ENCODE measurements around the gene UBALD1. TPM values are rescaled to one million over a fixed set of nuclear protein-coding genes. Genes with fewer than 3 reads are reported as not detected.

UBALD1 gene
- total and polyA plus RNA-seq, 9 of the 15 experiments (the other 6 are each of a cell fraction or from before 2014, with no cell fraction given), result 1.3 to 38.0 (median 6.2) TPM; not detected in 2

DNA sequence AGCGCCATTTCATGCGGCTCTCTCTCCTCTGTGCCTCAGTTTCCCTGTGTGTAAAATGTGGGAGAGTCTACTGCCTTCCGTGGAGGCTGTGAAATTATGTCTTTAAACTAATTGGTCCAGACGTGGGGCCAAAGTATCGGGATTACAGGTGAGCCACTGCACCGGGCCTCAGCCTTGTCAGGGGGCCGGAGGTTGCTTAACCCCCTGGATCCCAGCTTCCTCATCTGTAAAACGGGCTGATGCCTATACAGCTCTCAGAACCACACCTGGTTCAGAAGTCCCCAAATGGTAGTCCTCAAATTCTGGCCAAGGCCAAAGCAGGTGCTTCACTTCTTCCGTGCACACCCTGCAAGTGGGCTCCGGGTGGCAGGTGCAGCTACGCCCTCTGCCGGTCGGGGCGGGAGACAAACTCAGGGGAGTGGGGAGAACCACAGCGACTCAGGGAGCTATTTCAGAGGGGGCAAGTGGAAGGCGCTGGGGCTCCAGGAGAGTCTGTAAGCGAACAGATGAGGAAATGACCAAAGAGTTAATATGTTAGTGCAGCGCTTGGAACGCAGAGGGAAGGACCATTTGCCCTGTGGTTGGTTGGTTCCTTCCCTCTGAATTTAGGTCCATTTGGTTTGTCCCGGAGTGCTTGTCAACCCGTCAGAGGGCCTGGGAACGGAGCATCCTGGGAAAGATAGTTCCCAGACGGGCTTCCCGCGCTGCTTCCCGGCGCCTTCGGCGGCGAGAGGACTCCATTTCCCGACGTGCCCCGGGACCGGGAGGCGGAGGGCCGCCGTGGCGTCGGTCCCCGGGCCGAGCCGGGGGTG is 9.5 kb upstream of the UBALD1 start, which contains the start of gene MGRN1 (continued):
- TF ChIP-seq, protein P1, sequence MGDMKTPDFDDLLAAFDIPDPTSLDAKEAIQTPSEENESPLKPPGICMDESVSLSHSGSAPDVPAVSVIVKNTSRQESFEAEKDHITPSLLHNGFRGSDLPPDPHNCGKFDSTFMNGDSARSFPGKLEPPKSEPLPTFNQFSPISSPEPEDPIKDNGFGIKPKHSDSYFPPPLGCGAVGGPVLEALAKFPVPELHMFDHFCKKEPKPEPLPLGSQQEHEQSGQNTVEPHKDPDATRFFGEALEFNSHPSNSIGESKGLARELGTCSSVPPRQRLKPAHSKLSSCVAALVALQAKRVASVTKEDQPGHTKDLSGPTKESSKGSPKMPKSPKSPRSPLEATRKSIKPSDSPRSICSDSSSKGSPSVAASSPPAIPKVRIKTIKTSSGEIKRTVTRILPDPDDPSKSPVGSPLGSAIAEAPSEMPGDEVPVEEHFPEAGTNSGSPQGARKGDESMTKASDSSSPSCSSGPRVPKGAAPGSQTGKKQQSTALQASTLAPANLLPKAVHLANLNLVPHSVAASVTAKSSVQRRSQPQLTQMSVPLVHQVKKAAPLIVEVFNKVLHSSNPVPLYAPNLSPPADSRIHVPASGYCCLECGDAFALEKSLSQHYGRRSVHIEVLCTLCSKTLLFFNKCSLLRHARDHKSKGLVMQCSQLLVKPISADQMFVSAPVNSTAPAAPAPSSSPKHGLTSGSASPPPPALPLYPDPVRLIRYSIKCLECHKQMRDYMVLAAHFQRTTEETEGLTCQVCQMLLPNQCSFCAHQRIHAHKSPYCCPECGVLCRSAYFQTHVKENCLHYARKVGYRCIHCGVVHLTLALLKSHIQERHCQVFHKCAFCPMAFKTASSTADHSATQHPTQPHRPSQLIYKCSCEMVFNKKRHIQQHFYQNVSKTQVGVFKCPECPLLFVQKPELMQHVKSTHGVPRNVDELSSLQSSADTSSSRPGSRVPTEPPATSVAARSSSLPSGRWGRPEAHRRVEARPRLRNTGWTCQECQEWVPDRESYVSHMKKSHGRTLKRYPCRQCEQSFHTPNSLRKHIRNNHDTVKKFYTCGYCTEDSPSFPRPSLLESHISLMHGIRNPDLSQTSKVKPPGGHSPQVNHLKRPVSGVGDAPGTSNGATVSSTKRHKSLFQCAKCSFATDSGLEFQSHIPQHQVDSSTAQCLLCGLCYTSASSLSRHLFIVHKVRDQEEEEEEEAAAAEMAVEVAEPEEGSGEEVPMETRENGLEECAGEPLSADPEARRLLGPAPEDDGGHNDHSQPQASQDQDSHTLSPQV (IDR thresholded peaks at IDR 0.05), result peak; percentile 68; the same call in 1 of the 2 replicates
- no peak for TF ChIP-seq ZNF75A (CRISPR knock-in tag; IDR thresholded peaks at IDR 0.05)
- 0 out of 2 replicates have a peak, but pooled peaks have one; percentile 23 for TF ChIP-seq TEAD4 (IDR thresholded peaks at IDR 0.05; ENCODE audit: low read length)
- TF ChIP-seq TEAD4 (CRISPR knock-in tag; IDR thresholded peaks at IDR 0.05; ENCODE audit: borderline replicate concordance), result no peak
- TF ChIP-seq, protein P2, sequence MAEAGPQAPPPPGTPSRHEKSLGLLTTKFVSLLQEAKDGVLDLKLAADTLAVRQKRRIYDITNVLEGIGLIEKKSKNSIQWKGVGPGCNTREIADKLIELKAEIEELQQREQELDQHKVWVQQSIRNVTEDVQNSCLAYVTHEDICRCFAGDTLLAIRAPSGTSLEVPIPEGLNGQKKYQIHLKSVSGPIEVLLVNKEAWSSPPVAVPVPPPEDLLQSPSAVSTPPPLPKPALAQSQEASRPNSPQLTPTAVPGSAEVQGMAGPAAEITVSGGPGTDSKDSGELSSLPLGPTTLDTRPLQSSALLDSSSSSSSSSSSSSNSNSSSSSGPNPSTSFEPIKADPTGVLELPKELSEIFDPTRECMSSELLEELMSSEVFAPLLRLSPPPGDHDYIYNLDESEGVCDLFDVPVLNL (CRISPR knock-in tag; IDR thresholded peaks at IDR 0.05; ENCODE audit: low read depth), result 0 out of 2 replicates have a peak, but pooled peaks have one; percentile 50
- TF ChIP-seq, protein P3, sequence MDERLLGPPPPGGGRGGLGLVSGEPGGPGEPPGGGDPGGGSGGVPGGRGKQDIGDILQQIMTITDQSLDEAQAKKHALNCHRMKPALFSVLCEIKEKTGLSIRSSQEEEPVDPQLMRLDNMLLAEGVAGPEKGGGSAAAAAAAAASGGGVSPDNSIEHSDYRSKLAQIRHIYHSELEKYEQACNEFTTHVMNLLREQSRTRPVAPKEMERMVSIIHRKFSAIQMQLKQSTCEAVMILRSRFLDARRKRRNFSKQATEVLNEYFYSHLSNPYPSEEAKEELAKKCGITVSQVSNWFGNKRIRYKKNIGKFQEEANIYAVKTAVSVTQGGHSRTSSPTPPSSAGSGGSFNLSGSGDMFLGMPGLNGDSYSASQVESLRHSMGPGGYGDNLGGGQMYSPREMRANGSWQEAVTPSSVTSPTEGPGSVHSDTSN (CRISPR knock-in tag; IDR thresholded peaks at IDR 0.05; ENCODE audit: low read depth), result no peak
- TF ChIP-seq, protein P3 (tag; conservative IDR thresholded peaks at IDR 0.05; ENCODE audit: low read depth), result 0 out of 2 replicates have a peak, but pooled peaks have one; percentile 28
- 0 out of 2 replicates have a peak, but pooled peaks have one; percentile 25 for TF ChIP-seq BCOR (IDR thresholded peaks at IDR 0.05)
- TF ChIP-seq, protein P4, sequence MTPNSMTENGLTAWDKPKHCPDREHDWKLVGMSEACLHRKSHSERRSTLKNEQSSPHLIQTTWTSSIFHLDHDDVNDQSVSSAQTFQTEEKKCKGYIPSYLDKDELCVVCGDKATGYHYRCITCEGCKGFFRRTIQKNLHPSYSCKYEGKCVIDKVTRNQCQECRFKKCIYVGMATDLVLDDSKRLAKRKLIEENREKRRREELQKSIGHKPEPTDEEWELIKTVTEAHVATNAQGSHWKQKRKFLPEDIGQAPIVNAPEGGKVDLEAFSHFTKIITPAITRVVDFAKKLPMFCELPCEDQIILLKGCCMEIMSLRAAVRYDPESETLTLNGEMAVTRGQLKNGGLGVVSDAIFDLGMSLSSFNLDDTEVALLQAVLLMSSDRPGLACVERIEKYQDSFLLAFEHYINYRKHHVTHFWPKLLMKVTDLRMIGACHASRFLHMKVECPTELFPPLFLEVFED (CRISPR knock-in tag; conservative IDR thresholded peaks at IDR 0.05), result 0 out of 2 replicates have a peak, but pooled peaks have one; percentile 45
- TF ChIP-seq, protein P5, sequence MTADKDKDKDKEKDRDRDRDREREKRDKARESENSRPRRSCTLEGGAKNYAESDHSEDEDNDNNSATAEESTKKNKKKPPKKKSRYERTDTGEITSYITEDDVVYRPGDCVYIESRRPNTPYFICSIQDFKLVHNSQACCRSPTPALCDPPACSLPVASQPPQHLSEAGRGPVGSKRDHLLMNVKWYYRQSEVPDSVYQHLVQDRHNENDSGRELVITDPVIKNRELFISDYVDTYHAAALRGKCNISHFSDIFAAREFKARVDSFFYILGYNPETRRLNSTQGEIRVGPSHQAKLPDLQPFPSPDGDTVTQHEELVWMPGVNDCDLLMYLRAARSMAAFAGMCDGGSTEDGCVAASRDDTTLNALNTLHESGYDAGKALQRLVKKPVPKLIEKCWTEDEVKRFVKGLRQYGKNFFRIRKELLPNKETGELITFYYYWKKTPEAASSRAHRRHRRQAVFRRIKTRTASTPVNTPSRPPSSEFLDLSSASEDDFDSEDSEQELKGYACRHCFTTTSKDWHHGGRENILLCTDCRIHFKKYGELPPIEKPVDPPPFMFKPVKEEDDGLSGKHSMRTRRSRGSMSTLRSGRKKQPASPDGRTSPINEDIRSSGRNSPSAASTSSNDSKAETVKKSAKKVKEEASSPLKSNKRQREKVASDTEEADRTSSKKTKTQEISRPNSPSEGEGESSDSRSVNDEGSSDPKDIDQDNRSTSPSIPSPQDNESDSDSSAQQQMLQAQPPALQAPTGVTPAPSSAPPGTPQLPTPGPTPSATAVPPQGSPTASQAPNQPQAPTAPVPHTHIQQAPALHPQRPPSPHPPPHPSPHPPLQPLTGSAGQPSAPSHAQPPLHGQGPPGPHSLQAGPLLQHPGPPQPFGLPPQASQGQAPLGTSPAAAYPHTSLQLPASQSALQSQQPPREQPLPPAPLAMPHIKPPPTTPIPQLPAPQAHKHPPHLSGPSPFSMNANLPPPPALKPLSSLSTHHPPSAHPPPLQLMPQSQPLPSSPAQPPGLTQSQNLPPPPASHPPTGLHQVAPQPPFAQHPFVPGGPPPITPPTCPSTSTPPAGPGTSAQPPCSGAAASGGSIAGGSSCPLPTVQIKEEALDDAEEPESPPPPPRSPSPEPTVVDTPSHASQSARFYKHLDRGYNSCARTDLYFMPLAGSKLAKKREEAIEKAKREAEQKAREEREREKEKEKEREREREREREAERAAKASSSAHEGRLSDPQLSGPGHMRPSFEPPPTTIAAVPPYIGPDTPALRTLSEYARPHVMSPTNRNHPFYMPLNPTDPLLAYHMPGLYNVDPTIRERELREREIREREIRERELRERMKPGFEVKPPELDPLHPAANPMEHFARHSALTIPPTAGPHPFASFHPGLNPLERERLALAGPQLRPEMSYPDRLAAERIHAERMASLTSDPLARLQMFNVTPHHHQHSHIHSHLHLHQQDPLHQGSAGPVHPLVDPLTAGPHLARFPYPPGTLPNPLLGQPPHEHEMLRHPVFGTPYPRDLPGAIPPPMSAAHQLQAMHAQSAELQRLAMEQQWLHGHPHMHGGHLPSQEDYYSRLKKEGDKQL (CRISPR knock-in tag; IDR thresholded peaks at IDR 0.05; ENCODE audit: borderline replicate concordance), result no peak
